GM12873 (cell line): ENCODE data around the gene PLCG1.

Source experiments
- CTCF ChIP-seq: IDR thresholded peaks from 2 replicates; pipeline ENCODE4 v1.5.1; 2012; ENCODE audit warnings: low read depth, mild to moderate bottlenecking, moderate library complexity, low read length, control low read depth; ENCODE audit not compliant: insufficient read depth; ENCODE audit errors: missing control alignments

Gene PLCG1

GRCh38 chr20:41176711-41177552 is 39.6 kb downstream of the PLCG1 start:
- no peak for TF ChIP-seq CTCF

GRCh38 chr20:41177636-41178035 is 40.3 kb downstream of the PLCG1 start:
- no peak for TF ChIP-seq CTCF

- TF ChIP-seq CTCF = no peak
These were observed 41.2 kb downstream of the PLCG1 start for GRCh38 chr20:41178495-41178894.

- TF ChIP-seq CTCF = no peak
These were observed 41.6 kb downstream of the PLCG1 start for GRCh38 chr20:41178904-41179432.

- TF ChIP-seq CTCF = no peak
These were observed 42.6 kb downstream of the PLCG1 start for GRCh38 chr20:41179961-41180360.

GRCh38 chr20:41180599-41181333 is 43.4 kb downstream of the PLCG1 start:
- no peak for TF ChIP-seq CTCF

GRCh38 chr20:41181567-41181966 is 44.2 kb downstream of the PLCG1 start:
- TF ChIP-seq CTCF = no peak
